Measurements from ENCODE around the gene C19orf85. TPM values are rescaled to one million over a fixed set of nuclear protein-coding genes. Genes with fewer than 3 reads are reported as not detected.

The C19orf85 gene
- total and polyA plus RNA-seq, 4 donors = not detected

GRCh38 chr19:55500368-55500952 lies 35.9 kb upstream of the C19orf85 start:
- H3K4me3 ChIP-seq (ENCODE audit: low read depth in 1 of 3, low read length in 3 of 3) = no peak overlapping the region
- no peaks in the 10 kb centered on the region for H3K36me3 ChIP-seq (ENCODE audit: control insufficient read depth in 4 of 4, insufficient read depth in 3 of 4, low read depth in 1 of 4, low read length in 3 of 4)
- TF ChIP-seq HNF4G (IDR thresholded peaks at IDR 0.05) (no peak), EGR1 (IDR thresholded peaks at IDR 0.05; ENCODE audit: low read depth in 2 of 2) (no peak), NR2F2 (IDR thresholded peaks at IDR 0.05) (no peak), REST (IDR thresholded peaks at IDR 0.05) (no peak), FOXA2 (IDR thresholded peaks at IDR 0.05) (no peak)
- peaks cover 0 to 6% (median 3%) of the 10 kb centered on the region in 4 donors for H3K4me1 ChIP-seq (ENCODE audit: control insufficient read depth in 4 of 4, insufficient read depth in 4 of 4, low read length in 3 of 4)
- DNase-seq (ENCODE audit: low spot score) = no peak
- no peak overlapping the region for H3K9ac ChIP-seq (ENCODE audit: low read depth in 1 of 2, low read length in 2 of 2)
- no peaks in the 10 kb centered on the region for H3K9me3 ChIP-seq (ENCODE audit: control insufficient read depth in 4 of 4, low read length in 3 of 4)
- H3K27me3 ChIP-seq (ENCODE audit: control insufficient read depth in 4 of 4, insufficient read depth in 4 of 4, low read length in 3 of 4) = no peaks in the 10 kb centered on the region
- 94% methylated on average over 26 of the region's 26 CpGs for WGBS
- H3K27ac ChIP-seq (ENCODE audit: low read depth in 1 of 2, low read length in 2 of 2) = no peak overlapping the region

GRCh38 chr19:55498246-55498840 lies 33.8 kb upstream of the C19orf85 start:
- Histone ChIP-seq H3K4me1 (ENCODE audit: control insufficient read depth in 4 of 4, insufficient read depth in 4 of 4, low read length in 3 of 4) (no peaks in the 10 kb centered on the region), H3K4me3 (ENCODE audit: low read depth in 1 of 3, low read length in 3 of 3) (no peak overlapping the region), H3K27ac (ENCODE audit: low read depth in 1 of 2, low read length in 2 of 2) (no peak overlapping the region), H3K9me3 (ENCODE audit: control insufficient read depth in 4 of 4, low read length in 3 of 4) (no peaks in the 10 kb centered on the region), H3K36me3 (ENCODE audit: control insufficient read depth in 4 of 4, insufficient read depth in 3 of 4, low read depth in 1 of 4, low read length in 3 of 4) (no peaks in the 10 kb centered on the region), H3K9ac (ENCODE audit: low read depth in 1 of 2, low read length in 2 of 2) (no peak overlapping the region), H3K27me3 (ENCODE audit: control insufficient read depth in 4 of 4, insufficient read depth in 4 of 4, low read length in 3 of 4) (no peaks in the 10 kb centered on the region)
- DNase-seq (ENCODE audit: low spot score) = no peak
- no peak for TF ChIP-seq YY1 (IDR thresholded peaks at IDR 0.05)
- TF ChIP-seq JUND (IDR thresholded peaks at IDR 0.05) = no peak
- TF ChIP-seq RXRA (IDR thresholded peaks at IDR 0.05) = no peak
- no peak for TF ChIP-seq ATF3 (IDR thresholded peaks at IDR 0.05)
- no peak for TF ChIP-seq ZBTB33 (IDR thresholded peaks at IDR 0.05)
- no peak for TF ChIP-seq SP1 (IDR thresholded peaks at IDR 0.05)
- TF ChIP-seq FOXA1 (IDR thresholded peaks at IDR 0.05) = no peak
- TF ChIP-seq TAF1 (conservative IDR thresholded peaks at IDR 0.05) = no peak
- 72% methylated on average over 2 of the region's 2 CpGs for WGBS

- 90% methylated on average over 13 of the region's 13 CpGs for WGBS
- H3K4me3 ChIP-seq (ENCODE audit: low read depth in 1 of 3, low read length in 3 of 3) = no peak overlapping the region
- DNase-seq (ENCODE audit: low spot score) = no peak
- TF ChIP-seq HNF4G (IDR thresholded peaks at IDR 0.05) = no peak
- no peak for TF ChIP-seq TAF1 (conservative IDR thresholded peaks at IDR 0.05)
- TF ChIP-seq RXRA (IDR thresholded peaks at IDR 0.05) = no peak
- TF ChIP-seq CTCF (IDR thresholded peaks at IDR 0.05; ENCODE audit: low read depth, low read length, missing input control) = no peak
- no peak for TF ChIP-seq FOXA2 (IDR thresholded peaks at IDR 0.05)
- TF ChIP-seq HNF4A (conservative IDR thresholded peaks at IDR 0.05) = no peak
- TF ChIP-seq MAX (IDR thresholded peaks at IDR 0.05) = no peak
- TF ChIP-seq ZBTB33 (IDR thresholded peaks at IDR 0.05) = no peak
- no peak for TF ChIP-seq YY1 (IDR thresholded peaks at IDR 0.05)
- TF ChIP-seq RAD21 (IDR thresholded peaks at IDR 0.05) = no peak
- TF ChIP-seq EGR1 (IDR thresholded peaks at IDR 0.05; ENCODE audit: low read depth in 2 of 2) = no peak
- no peak for TF ChIP-seq SP1 (IDR thresholded peaks at IDR 0.05)
- no peak for TF ChIP-seq NR2F2 (IDR thresholded peaks at IDR 0.05)
- no peak for TF ChIP-seq JUND (IDR thresholded peaks at IDR 0.05)
Measured at GRCh38 chr19:55497763-55498162, 33.2 kb upstream of the C19orf85 start.

More at GRCh38 chr19:55497763-55498162, 33.2 kb upstream of the C19orf85 start:
- Histone ChIP-seq H3K9ac (ENCODE audit: low read depth in 1 of 2, low read length in 2 of 2) (no peak overlapping the region), H3K36me3 (ENCODE audit: control insufficient read depth in 4 of 4, insufficient read depth in 3 of 4, low read depth in 1 of 4, low read length in 3 of 4) (no peaks in the 10 kb centered on the region), H3K27me3 (ENCODE audit: control insufficient read depth in 4 of 4, insufficient read depth in 4 of 4, low read length in 3 of 4) (no peaks in the 10 kb centered on the region), H3K27ac (ENCODE audit: low read depth in 1 of 2, low read length in 2 of 2) (no peak overlapping the region), H3K9me3 (ENCODE audit: control insufficient read depth in 4 of 4, low read length in 3 of 4) (no peaks in the 10 kb centered on the region), H3K4me1 (ENCODE audit: control insufficient read depth in 4 of 4, insufficient read depth in 4 of 4, low read length in 3 of 4) (no peaks in the 10 kb centered on the region)

All from liver (tissue), 9 donors.